HG03280 (cell line): ENCODE data around the gene NFXL1.
"Not testable (repeated sequence)": the region's sequence is repeated elsewhere in the genome, so short reads cannot be mapped to it uniquely, and the experiment has no call there.

ENCODE experiments used
- ATAC-seq: cut with Tn5 transposase; IDR thresholded peaks from one replicate; pipeline ENCODE4 v1.9.1; 2021; ENCODE audit warnings: mild to moderate bottlenecking, moderate library complexity; ENCODE audit not compliant: unreplicated experiment

The NFXL1 gene

GRCh38 chr4:47914220-47914925 is at the start of gene NFXL1:
TSS of gene NFXL1 (minus strand) at chr4:47914583. CDS start at chr4:47914203, 380 bp downstream.
- ATAC-seq: peak; percentile 99

- ATAC-seq: no peak
Observed at GRCh38 chr4:47954677-47955076, 40.3 kb upstream of the NFXL1 start.

GRCh38 chr4:47954245-47954644 is 39.9 kb upstream of the NFXL1 start:
- no peak for ATAC-seq

GRCh38 chr4:47945930-47946726 is 31.7 kb upstream of the NFXL1 start:
- ATAC-seq: no peak

GRCh38 chr4:47942081-47942819 is 27.9 kb upstream of the NFXL1 start:
- ATAC-seq: no peak

GRCh38 chr4:47939456-47939855 is 25.1 kb upstream of the NFXL1 start:
- ATAC-seq: no peak

- no peak for ATAC-seq
Observed at GRCh38 chr4:47936336-47936735, 22.0 kb upstream of the NFXL1 start.

- ATAC-seq: peak; percentile 68
Observed at GRCh38 chr4:47933840-47934239, 19.5 kb upstream of the NFXL1 start.

GRCh38 chr4:47930971-47931804 is 16.8 kb upstream of the NFXL1 start:
- ATAC-seq: no peak

- no peak for ATAC-seq
Observed at GRCh38 chr4:47929682-47930201, 15.4 kb upstream of the NFXL1 start.

- ATAC-seq: peak; percentile 93
Observed at GRCh38 chr4:47926667-47927258, 12.4 kb upstream of the NFXL1 start.

- ATAC-seq: not testable (repeated sequence)
Observed at GRCh38 chr4:47923261-47923608, 8.9 kb upstream of the NFXL1 start.

GRCh38 chr4:47922436-47923260 is 8.3 kb upstream of the NFXL1 start:
- ATAC-seq: not testable (repeated sequence)

- not testable (repeated sequence) for ATAC-seq
Observed at GRCh38 chr4:47917163-47917562, 2.8 kb upstream of the NFXL1 start.

- no peak for ATAC-seq
Observed at GRCh38 chr4:47915378-47915777, 995 bp upstream of the NFXL1 start.

- peak; percentile 20 for ATAC-seq
Observed at GRCh38 chr4:47914926-47915237, 499 bp upstream of the NFXL1 start.

GRCh38 chr4:47913861-47914219 is 543 bp downstream of the NFXL1 start:
- ATAC-seq: peak; percentile 23

GRCh38 chr4:47913330-47913729 is 1.1 kb downstream of the NFXL1 start:
- no peak for ATAC-seq

- no peak for ATAC-seq
Observed at GRCh38 chr4:47907089-47907646, 7.2 kb downstream of the NFXL1 start.
